Prostate gland (tissue), 2 donors: ENCODE data around the gene CTDNEP1. TPM values are rescaled to one million over a fixed set of nuclear protein-coding genes. Genes with fewer than 3 reads are reported as not detected.

Experiments used
- DNase-seq: peaks from one replicate; pipeline ENCODE4 v3.0.0-alpha.2; 2019; ENCODE audit warnings: low spot score
- H3K27ac ChIP-seq, 2 donors: fragments of 200-600 bp; sonication (generic); 2 replicates each; pipeline ENCODE4 v1.5.1; 2017 to 2019
- H3K27me3 ChIP-seq: fragments of 200-600 bp; sonication (generic); replicated peaks from 2 replicates; pipeline ENCODE4 v1.5.1; 2019; ENCODE audit not compliant: insufficient read depth
- H3K36me3 ChIP-seq, 2 donors: fragments of 200-600 bp; sonication (generic); 1 replicate in 1 of 2; 2 replicates in 1 of 2; pipeline versions ENCODE4 v1.5.1 to v1.8.1; 2017 to 2019
- H3K4me1 ChIP-seq: fragments of 200-600 bp; sonication (generic); replicated peaks from 2 replicates; pipeline ENCODE4 v1.5.1; 2019
- H3K4me3 ChIP-seq, 2 donors: fragments of 200-600 bp; sonication (generic); 2 replicates each; pipeline ENCODE4 v1.5.1; 2017 to 2019
- H3K9me3 ChIP-seq: fragments of 200-600 bp; sonication (generic); 2 replicates; pipeline ENCODE4 v1.5.1; 2017
- POLR2A ChIP-seq: fragments of 450-650 bp; IDR thresholded peaks from one replicate; pipeline ENCODE4 v1.6.1; 2016; ENCODE audit warnings: antibody characterized with exemption, mild to moderate bottlenecking
- POLR2AphosphoS5 ChIP-seq: sonication (generic); formaldehyde crosslinking; IDR thresholded peaks from one replicate; pipeline ENCODE4 v1.6.1; 2017; ENCODE audit warnings: antibody characterized with exemption
- WGBS: methylation state at CpG from one replicate; pipeline ENCODE4 v1.1.5; 2018; 5-methylcytosine and 5-hydroxymethylcytosine counted together
- intact Hi-C: fragments of 100-400 bp; cut with DNase I; formaldehyde crosslinking; loops from one replicate; pipeline ENCODE4 v1.14.2; 2022
- total RNA-seq, 2 donors: library from RNA; depleted of rRNA; stranded (reverse); fragments of >200 nt; gene quantifications; one replicate each; pipeline ENCODE4 v1.1.0, GENCODE V29; 2016
- TF ChIP-seq, protein P1 (sequence below), 4 experiments: fragments of 200-600 bp in 2 of 4; fragments of 450-650 bp in 2 of 4; sonication (generic) in 2 of 4; IDR thresholded peaks; 1 replicate in 3 of 4; 2 replicates in 1 of 4; pipeline ENCODE4 v1.5.1; 2016 to 2019; ENCODE audit warnings: antibody characterized with exemption in 4 of 4, mild to moderate bottlenecking in 2 of 4, moderate library complexity in 2 of 4

CTDNEP1 gene
- total RNA-seq, 2 donors from 2014 or later = 61.2 to 107 TPM

DNA sequence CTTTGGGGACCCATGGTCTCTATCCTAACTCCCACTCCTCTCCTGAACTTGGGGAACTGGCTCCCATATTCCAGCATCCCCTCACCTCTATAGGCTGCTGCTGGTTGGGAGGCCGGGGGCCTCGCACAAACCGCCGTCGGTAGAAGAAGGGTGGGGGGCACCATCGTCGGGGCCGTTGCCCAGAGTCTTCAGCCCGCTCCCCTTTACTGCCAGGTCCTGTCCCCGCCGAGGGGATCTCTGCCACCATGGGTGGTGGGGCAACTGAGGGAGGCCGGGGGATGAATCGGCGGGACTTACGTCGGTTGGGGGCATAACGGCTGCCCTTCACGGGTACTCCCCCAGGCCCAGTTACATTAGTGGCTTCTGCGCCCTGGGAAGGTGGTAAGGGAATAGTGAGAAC, 38.6 kb upstream of the CTDNEP1 start:
- Histone ChIP-seq H3K27ac (no peak overlapping the region), H3K27me3 (no peaks in the 10 kb centered on the region), H3K4me1 (peaks cover 10% of the 10 kb centered on the region), H3K9me3 (no peaks in the 10 kb centered on the region), H3K36me3 (no peaks in the 10 kb centered on the region), H3K4me3 (no peak overlapping the region)
- no peak for TF ChIP-seq POLR2AphosphoS5
- 93% methylated on average over 19 of the region's 19 CpGs for whole genome bisulfite sequencing
- intact Hi-C loops = no loop called here
- DNase-seq = no peak

DNA sequence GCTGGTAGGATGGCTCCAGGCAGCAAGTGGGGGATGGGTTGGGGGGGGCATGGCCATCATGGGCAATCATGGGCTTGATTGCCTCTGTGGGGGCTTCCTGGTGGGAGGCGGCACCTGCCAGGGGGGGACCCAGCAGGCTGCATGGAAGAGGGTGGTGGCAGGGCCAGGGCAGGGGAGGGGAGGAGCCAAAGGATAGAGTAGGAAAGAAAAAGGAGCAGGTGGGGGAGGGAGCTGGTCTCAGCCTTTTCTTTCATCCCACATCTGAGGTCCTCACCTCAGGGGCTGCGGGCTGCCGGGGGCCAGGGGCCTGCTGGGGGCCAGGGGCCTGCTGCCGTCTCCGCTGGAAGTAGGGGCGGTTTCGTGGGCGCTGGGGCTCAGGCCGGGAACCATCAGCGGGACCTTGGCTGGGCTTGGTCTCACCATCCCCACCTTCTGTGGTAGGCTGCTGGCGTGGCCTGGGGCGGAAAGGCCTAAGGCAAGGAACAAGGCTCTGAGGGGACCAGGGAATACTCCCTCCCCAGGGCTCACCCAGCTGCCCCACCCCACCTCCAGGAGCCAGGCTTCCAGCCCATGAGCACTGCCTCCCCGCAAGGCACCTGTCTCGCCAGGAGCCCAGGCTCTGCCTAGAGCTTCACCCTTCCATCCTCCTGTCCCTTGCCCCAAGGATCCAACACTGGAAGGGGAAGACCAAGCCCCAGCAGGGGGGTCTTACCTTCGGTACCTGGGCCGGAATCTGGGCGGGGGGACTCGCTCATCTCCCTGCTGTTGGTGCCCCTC, 37.9 kb upstream of the CTDNEP1 start:
- no peak for DNase-seq
- H3K9me3 ChIP-seq = no peaks in the 10 kb centered on the region
- WGBS = 77% methylated on average over 18 of the region's 18 CpGs
- no peaks in the 10 kb centered on the region for H3K27me3 ChIP-seq
- H3K27ac ChIP-seq = no peak overlapping the region
- peaks cover 4% of the 10 kb centered on the region for H3K4me1 ChIP-seq
- intact Hi-C loops = loop anchor here (10.0 kb wide), 1 partner anchor 245 kb away; the partner anchor contains the start of gene SLC16A11
- H3K4me3 ChIP-seq = no peak overlapping the region
- H3K36me3 ChIP-seq = no peaks in the 10 kb centered on the region
- TF ChIP-seq, protein P1, sequence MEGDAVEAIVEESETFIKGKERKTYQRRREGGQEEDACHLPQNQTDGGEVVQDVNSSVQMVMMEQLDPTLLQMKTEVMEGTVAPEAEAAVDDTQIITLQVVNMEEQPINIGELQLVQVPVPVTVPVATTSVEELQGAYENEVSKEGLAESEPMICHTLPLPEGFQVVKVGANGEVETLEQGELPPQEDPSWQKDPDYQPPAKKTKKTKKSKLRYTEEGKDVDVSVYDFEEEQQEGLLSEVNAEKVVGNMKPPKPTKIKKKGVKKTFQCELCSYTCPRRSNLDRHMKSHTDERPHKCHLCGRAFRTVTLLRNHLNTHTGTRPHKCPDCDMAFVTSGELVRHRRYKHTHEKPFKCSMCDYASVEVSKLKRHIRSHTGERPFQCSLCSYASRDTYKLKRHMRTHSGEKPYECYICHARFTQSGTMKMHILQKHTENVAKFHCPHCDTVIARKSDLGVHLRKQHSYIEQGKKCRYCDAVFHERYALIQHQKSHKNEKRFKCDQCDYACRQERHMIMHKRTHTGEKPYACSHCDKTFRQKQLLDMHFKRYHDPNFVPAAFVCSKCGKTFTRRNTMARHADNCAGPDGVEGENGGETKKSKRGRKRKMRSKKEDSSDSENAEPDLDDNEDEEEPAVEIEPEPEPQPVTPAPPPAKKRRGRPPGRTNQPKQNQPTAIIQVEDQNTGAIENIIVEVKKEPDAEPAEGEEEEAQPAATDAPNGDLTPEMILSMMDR (IDR thresholded peaks at IDR 0.05) = no peak

DNA sequence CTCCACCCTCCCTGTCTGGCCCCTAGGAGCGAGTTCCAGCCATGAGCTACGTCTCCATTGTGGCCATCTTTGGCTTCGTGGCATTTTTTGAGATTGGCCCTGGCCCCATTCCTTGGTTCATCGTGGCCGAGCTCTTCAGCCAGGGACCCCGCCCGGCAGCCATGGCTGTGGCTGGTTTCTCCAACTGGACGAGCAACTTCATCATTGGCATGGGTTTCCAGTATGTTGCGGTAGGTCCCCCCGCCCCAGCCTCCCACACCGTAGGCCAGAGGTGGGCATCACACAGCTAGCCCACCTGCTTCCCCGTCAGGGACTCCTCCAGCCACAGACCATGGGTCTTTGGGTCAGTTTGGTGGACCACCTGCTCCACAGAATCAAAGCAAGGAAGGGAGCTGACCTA, 34.1 kb upstream of the CTDNEP1 start:
- Histone ChIP-seq H3K36me3 (no peaks in the 10 kb centered on the region), H3K4me3 (no peak overlapping the region), H3K9me3 (no peaks in the 10 kb centered on the region), H3K27me3 (no peaks in the 10 kb centered on the region), H3K4me1 (peaks cover 9% of the 10 kb centered on the region), H3K27ac (no peak overlapping the region)
- intact Hi-C loops = loop anchor here (10.0 kb wide), 1 partner anchor 241 kb away; the partner anchor contains the start of gene SLC16A11
- 88% methylated on average over 11 of the region's 12 CpGs for WGBS
- DNase-seq = no peak
- TF ChIP-seq, protein P1 (IDR thresholded peaks at IDR 0.05) = no peak
- TF ChIP-seq POLR2A (no peak), POLR2AphosphoS5 (no peak)

DNA sequence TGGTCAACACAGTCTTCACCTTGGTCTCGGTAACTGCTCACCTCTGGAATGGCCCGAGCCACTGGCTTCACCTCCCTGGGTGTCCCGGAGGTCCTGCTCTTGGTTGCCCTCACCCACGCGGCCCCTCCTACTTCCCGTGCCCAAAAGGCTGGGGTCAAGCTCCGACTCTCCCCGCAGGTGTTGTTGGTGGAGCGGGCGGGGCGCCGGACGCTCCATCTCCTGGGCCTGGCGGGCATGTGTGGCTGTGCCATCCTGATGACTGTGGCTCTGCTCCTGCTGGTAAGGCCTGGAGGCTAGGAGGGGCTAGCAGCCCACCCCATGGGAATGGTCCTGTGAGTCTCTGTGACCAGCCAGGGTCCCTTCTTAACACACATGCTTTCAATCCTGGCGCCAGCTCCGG, 33.4 kb upstream of the CTDNEP1 start:
- H3K4me3 ChIP-seq = no peak overlapping the region
- H3K27ac ChIP-seq = no peak overlapping the region
- H3K27me3 ChIP-seq = no peaks in the 10 kb centered on the region
- H3K36me3 ChIP-seq = no peaks in the 10 kb centered on the region
- no peaks in the 10 kb centered on the region for H3K9me3 ChIP-seq
- WGBS = 95% methylated on average over 14 of the region's 16 CpGs
- DNase-seq = no peak
- H3K4me1 ChIP-seq = peaks cover 9% of the 10 kb centered on the region
- TF ChIP-seq, protein P1 (IDR thresholded peaks at IDR 0.05) = no peak
- TF ChIP-seq POLR2A (no peak), POLR2AphosphoS5 (no peak)
- intact Hi-C loops = loop anchor here (10.0 kb wide), 1 partner anchor 240 kb away; the partner anchor contains the start of gene SLC16A11

DNA sequence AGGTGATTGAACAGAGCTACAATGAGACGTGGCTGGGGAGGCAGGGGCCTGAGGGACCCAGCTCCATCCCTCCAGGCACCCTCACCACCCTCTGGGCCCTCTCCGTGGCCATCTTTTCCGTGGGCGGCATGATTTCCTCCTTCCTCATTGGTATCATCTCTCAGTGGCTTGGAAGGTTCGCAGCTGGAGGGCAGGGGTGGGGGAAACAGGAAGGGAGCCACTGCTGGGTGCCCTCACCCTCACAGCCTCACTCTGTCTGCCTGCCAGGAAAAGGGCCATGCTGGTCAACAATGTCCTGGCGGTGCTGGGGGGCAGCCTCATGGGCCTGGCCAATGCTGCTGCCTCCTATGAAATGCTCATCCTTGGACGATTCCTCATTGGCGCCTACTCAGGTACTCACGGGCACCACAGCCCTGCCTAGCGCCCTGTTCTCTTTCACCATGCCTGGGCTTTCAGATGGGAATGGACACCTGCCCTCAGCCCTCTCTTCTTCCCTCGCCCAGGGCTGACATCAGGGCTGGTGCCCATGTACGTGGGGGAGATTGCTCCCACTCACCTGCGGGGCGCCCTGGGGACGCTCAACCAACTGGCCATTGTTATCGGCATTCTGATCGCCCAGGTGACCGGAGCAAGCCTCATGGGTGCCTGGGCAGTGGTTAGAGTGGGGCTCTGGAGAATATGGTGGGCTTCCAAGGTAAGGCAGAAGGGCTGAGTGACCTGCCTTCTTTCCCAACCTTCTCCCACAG, 32.1 kb upstream of the CTDNEP1 start:
- Histone ChIP-seq H3K4me1 (peaks cover 9% of the 10 kb centered on the region), H3K9me3 (no peaks in the 10 kb centered on the region), H3K27ac (peak overlapping the region in 1 of 2 donors; percentile 27), H3K36me3 (no peaks in the 10 kb centered on the region), H3K27me3 (no peaks in the 10 kb centered on the region), H3K4me3 (no peak overlapping the region)
- no peak for DNase-seq
- intact Hi-C loops = loop anchor here (10.0 kb wide), 1 partner anchor 239 kb away; the partner anchor contains the start of gene SLC16A11
- 88% methylated on average over 17 of the region's 18 CpGs for WGBS
- no peak for TF ChIP-seq POLR2AphosphoS5
- TF ChIP-seq, protein P1 (IDR thresholded peaks at IDR 0.05) = no peak
- TF ChIP-seq POLR2A = no peak
